ENCODE results near the gene SUFU. TPM values are rescaled to one million over a fixed set of nuclear protein-coding genes. Genes with fewer than 3 reads are reported as not detected.

SUFU gene
- total and polyA plus RNA-seq, 2 of the 4 experiments (the other 2 are of a cell fraction): 2.2 to 11.0 TPM

GRCh38 chr10:102631525-102632393 is 128.0 kb downstream of the SUFU start (continued):
- no peak for TF ChIP-seq RAD21 (IDR thresholded peaks at IDR 0.05; ENCODE audit: low read length)
- TF ChIP-seq POLR2A (IDR thresholded peaks at IDR 0.05; ENCODE audit: low read depth, low read length): no peak
- no peak for TF ChIP-seq MAFK (IDR thresholded peaks at IDR 0.05; ENCODE audit: low read depth, low read length)

DNA sequence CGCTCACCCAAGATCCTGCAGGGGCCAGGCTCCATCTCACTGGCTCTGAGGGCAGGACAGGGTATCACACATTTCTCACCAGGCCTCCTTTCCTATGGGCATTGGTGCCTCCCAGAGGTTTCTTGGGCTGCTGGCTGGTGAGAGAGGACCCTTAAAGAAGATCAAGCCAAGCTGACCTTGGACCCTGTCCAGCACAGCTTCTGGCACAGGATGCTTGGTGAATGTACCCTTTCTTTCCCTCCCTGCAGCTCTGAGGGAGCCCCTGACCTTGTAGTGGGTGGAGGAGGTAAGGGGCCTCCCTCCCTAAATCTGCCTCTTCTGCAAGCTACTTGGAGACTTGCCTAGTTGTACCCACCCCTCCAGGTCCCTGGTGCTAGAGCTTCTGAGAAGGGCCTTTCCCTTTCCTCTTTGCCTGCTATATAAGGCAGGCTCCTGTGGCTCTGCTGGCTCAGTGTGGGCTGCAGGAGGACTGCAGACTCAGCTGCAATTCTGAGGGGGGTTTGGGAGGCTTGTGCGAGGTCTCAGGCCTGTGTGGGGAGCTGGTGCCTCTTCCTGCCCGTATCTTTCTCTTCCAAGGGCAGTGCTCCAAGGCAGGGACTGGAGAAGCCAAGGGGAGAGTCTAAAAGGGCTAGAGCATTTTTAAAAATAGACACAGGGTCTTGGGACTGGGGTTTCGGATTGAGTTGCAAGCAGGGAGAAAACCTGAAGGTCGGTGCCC is 128.8 kb downstream of the SUFU start:
- Histone ChIP-seq H3K9me1 (ENCODE audit: insufficient read depth, low read length) (peaks cover 47% of the 10 kb centered on the region), H2AK5ac (ENCODE audit: low read depth, low read length) (peak overlapping the region; percentile 100), H3K4me3 (ENCODE audit: insufficient read depth, low read depth, low read length) (no peak overlapping the region), H2BK120ac (ENCODE audit: low read depth, low read length) (peak overlapping the region; percentile 99), H3K23ac (ENCODE audit: low read depth, low read length) (peak overlapping the region; percentile 95), H3K4me1 (ENCODE audit: control insufficient read depth, insufficient read depth, low read length) (peaks cover 70% of the 10 kb centered on the region), H3K4me2 (ENCODE audit: low read depth, low read length) (peak overlapping the region; percentile 40), H3K9me3 (ENCODE audit: control insufficient read depth, insufficient read depth, low read length) (no peaks in the 10 kb centered on the region), H3K4ac (ENCODE audit: low read depth, low read length) (peak overlapping the region; percentile 98), H3K27ac (ENCODE audit: insufficient read depth, low read length) (peak overlapping the region; percentile 96), H3K36me3 (ENCODE audit: control insufficient read depth, insufficient read depth, low read length) (peaks cover 2% of the 10 kb centered on the region; the same call in 1 of the 2 replicates), H4K8ac (ENCODE audit: low read depth in 2 of 2, low read length in 2 of 2) (peak overlapping the region; percentile 74 to 90), H3K27me3 (ENCODE audit: control insufficient read depth, insufficient read depth, low read length) (no peaks in the 10 kb centered on the region), H4K91ac (ENCODE audit: insufficient read depth, low read depth, low read length) (peak overlapping the region; percentile 96), H2AK9ac (replicated peaks; ENCODE audit: low read depth, low read length, poor library complexity) (peak overlapping the region; percentile 86), H2BK5ac (ENCODE audit: low read depth, low read length, poor library complexity, severe bottlenecking) (peak overlapping the region; percentile 100), H2AFZ (replicated peaks; ENCODE audit: low read length, poor library complexity) (peak overlapping the region; percentile 3), H3K14ac (replicated peaks; ENCODE audit: low read depth, low read length) (peak overlapping the region; percentile 91), H2BK20ac (ENCODE audit: low read depth, low read length) (peak overlapping the region; percentile 94), H3K56ac (ENCODE audit: extremely low read depth, insufficient read depth, low read length) (peak overlapping the region; percentile 98), H3K9ac (ENCODE audit: low read depth, low read length) (peak overlapping the region; percentile 66), H2BK15ac (ENCODE audit: low read depth, low read length) (peak overlapping the region; percentile 91), H4K20me1 (ENCODE audit: insufficient read depth, low read length) (no peaks in the 10 kb centered on the region), H3K18ac (ENCODE audit: low read depth, low read length) (peak overlapping the region; percentile 65), H4K5ac (ENCODE audit: low read depth, low read length) (peak overlapping the region; percentile 63), H3K79me1 (ENCODE audit: low read depth in 1 of 2, low read length in 2 of 2) (peaks cover 20 to 61% of the 10 kb centered on the region in 2 experiments)
- intact Hi-C loops (cut with micrococcal nuclease): no loop called here
- POLR2A ChIA-PET (ENCODE audit: unreplicated experiment): no interaction called here
- no TSS peak for BruUV-seq (replicated peaks)
- dilution Hi-C loops (cut with HindIII; ENCODE audit: low sequenced_read_pairs, unreplicated experiment): no loop called here
- in situ Hi-C loops (cut with MboI; ENCODE audit: low sequenced_read_pairs): no loop called here
- CTCF ChIA-PET: interaction anchor here (0.7 to 0.9 kb wide), 4 partner anchors 9 to 52 kb away, joined by 3 read pairs; no protein-coding TSS in a partner anchor
- 0% methylated on average over 1 of the region's 5 CpGs; no CpG with 5 or more reads in 1 of the 2 experiments for WGBS, 2 experiments (ENCODE audit: extremely low coverage in 2 of 2, insufficient read length in 1 of 2)
- peak; percentile 52 for DNase-seq
- ATAC-seq (ENCODE audit: low read depth): peak; percentile 9
- TF ChIP-seq CTCF (conservative IDR thresholded peaks at IDR 0.05; ENCODE audit: low read depth, low read length) (no peak), CEBPB (IDR thresholded peaks at IDR 0.05; ENCODE audit: low read depth, low read length) (no peak), POLR2A (IDR thresholded peaks at IDR 0.05; ENCODE audit: low read depth, low read length) (no peak), MXI1 (IDR thresholded peaks at IDR 0.05; ENCODE audit: borderline replicate concordance, low read depth, low read length) (no peak), CHD1 (IDR thresholded peaks at IDR 0.05; ENCODE audit: low read depth, low read length) (no peak), FOS (IDR thresholded peaks at IDR 0.05; ENCODE audit: low read depth, low read length) (no peak), NFE2L2 (IDR thresholded peaks at IDR 0.05; ENCODE audit: low read depth, low read length) (no peak), RCOR1 (IDR thresholded peaks at IDR 0.05; ENCODE audit: insufficient replicate concordance, low read length) (no peak)
- TF ChIP-seq, protein P1, sequence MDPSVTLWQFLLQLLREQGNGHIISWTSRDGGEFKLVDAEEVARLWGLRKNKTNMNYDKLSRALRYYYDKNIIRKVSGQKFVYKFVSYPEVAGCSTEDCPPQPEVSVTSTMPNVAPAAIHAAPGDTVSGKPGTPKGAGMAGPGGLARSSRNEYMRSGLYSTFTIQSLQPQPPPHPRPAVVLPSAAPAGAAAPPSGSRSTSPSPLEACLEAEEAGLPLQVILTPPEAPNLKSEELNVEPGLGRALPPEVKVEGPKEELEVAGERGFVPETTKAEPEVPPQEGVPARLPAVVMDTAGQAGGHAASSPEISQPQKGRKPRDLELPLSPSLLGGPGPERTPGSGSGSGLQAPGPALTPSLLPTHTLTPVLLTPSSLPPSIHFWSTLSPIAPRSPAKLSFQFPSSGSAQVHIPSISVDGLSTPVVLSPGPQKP (IDR thresholded peaks at IDR 0.05; ENCODE audit: borderline replicate concordance, low read depth, low read length): no peak

Measured in IMR-90 (cell line).